IMR-90 (cell line): ENCODE measurements around the gene GIMAP5. TPM values are rescaled to one million over a fixed set of nuclear protein-coding genes. Genes with fewer than 3 reads are reported as not detected.

Experiments used
- ATAC-seq: fragments of 200-7000 bp; cut with Tn5 transposase; 2 replicates; pipeline ENCODE4 v1.9.1; 2020; ENCODE audit warnings: low read depth, mild to moderate bottlenecking, moderate library complexity
- BruUV-seq: library from RNA; stranded (reverse); fragments of 400-500 nt; replicated peaks from 2 replicates; lab custom pipeline; 2021; lab: Mats Ljungman, UMichigan
- CTCF ChIA-PET: fragments of 300-600 bp; formaldehyde crosslinking; extraction: SDS; loops from one replicate; lab custom pipeline; 2021; ENCODE audit warnings: antibody characterized with exemption; lab: Yijun Ruan, JAX
- POLR2A ChIA-PET: fragments of 300-600 bp; sonication (Branson Sonifier 250); formaldehyde crosslinking; loops from one replicate; lab custom pipeline; 2022; ENCODE audit warnings: antibody characterized with exemption; ENCODE audit not compliant: unreplicated experiment; lab: Charles Lee
- DNase-seq: peaks from one replicate; pipeline ENCODE4 v3.0.0; 2013
- H2AFZ ChIP-seq: replicated peaks from 2 replicates; pipeline ENCODE3; 2013; ENCODE audit warnings: low read length, mild to moderate bottlenecking; ENCODE audit not compliant: poor library complexity
- H2AK5ac ChIP-seq: 2 replicates; pipeline ENCODE4 v1.6.1; 2013; ENCODE audit warnings: low read depth, low read length, inconsistent platforms
- H2AK9ac ChIP-seq: replicated peaks from 2 replicates; pipeline ENCODE3; 2013; ENCODE audit warnings: mild to moderate bottlenecking, low read depth, low read length, moderate library complexity; ENCODE audit not compliant: poor library complexity
- H2BK120ac ChIP-seq: 2 replicates; pipeline ENCODE4 v1.6.1; 2013; ENCODE audit warnings: low read depth, low read length, inconsistent platforms
- H2BK15ac ChIP-seq: 3 replicates; pipeline ENCODE4 v1.6.1; 2013; ENCODE audit warnings: low read depth, low read length, inconsistent platforms
- H2BK20ac ChIP-seq: 2 replicates; pipeline ENCODE4 v1.6.1; 2013; ENCODE audit warnings: low read depth, mild to moderate bottlenecking, inconsistent platforms, low read length, moderate library complexity
- H2BK5ac ChIP-seq: 2 replicates; pipeline ENCODE4 v1.6.1; 2013; ENCODE audit warnings: mild to moderate bottlenecking, low read depth, low read length, inconsistent platforms; ENCODE audit not compliant: poor library complexity, severe bottlenecking
- H3K14ac ChIP-seq: replicated peaks from 2 replicates; pipeline ENCODE4 v1.6.1; 2013; ENCODE audit warnings: low read depth, low read length, inconsistent platforms
- H3K18ac ChIP-seq: 2 replicates; pipeline ENCODE4 v1.6.1; 2013; ENCODE audit warnings: low read depth, low read length, control low read depth
- H3K23ac ChIP-seq: 2 replicates; pipeline ENCODE4 v1.6.1; 2013; ENCODE audit warnings: low read depth, low read length, inconsistent platforms
- H3K27ac ChIP-seq: 2 replicates; pipeline ENCODE4 v1.5.1; 2013; ENCODE audit warnings: mild to moderate bottlenecking, control low read depth, low read length; ENCODE audit not compliant: insufficient read depth
- H3K27me3 ChIP-seq: 2 replicates; pipeline ENCODE4 v1.6.1; 2013; ENCODE audit warnings: low read length; ENCODE audit not compliant: control insufficient read depth, insufficient read depth
- H3K36me3 ChIP-seq: 2 replicates; pipeline ENCODE4 v1.6.1; 2013; ENCODE audit warnings: low read length, mixed read lengths; ENCODE audit not compliant: control insufficient read depth, insufficient read depth
- H3K4ac ChIP-seq: 2 replicates; pipeline ENCODE4 v1.6.1; 2013; ENCODE audit warnings: low read depth, low read length, inconsistent platforms
- H3K4me1 ChIP-seq: 2 replicates; pipeline ENCODE4 v1.6.1; 2013; ENCODE audit warnings: low read length, mixed read lengths; ENCODE audit not compliant: control insufficient read depth, insufficient read depth
- H3K4me2 ChIP-seq: 2 replicates; pipeline ENCODE4 v1.6.1; 2013; ENCODE audit warnings: low read depth, mild to moderate bottlenecking, control low read depth, low read length, moderate library complexity
- H3K4me3 ChIP-seq: 2 replicates; pipeline ENCODE4 v1.5.1; 2013; ENCODE audit warnings: low read depth, mild to moderate bottlenecking, control low read depth, low read length, moderate library complexity; ENCODE audit not compliant: insufficient read depth
- H3K56ac ChIP-seq: 2 replicates; pipeline ENCODE4 v1.6.1; 2013; ENCODE audit warnings: low read length, inconsistent platforms; ENCODE audit not compliant: insufficient read depth; ENCODE audit errors: extremely low read depth
- H3K79me1 ChIP-seq, 2 experiments: 2 replicates each; pipeline ENCODE4 v1.6.1; 2013; ENCODE audit warnings: low read length in 2 of 2, inconsistent platforms in 1 of 2, low read depth in 1 of 2
- H3K9ac ChIP-seq: 2 replicates; pipeline ENCODE4 v1.6.1; 2013; ENCODE audit warnings: low read depth, low read length, control low read depth
- H3K9me1 ChIP-seq: 2 replicates; pipeline ENCODE4 v1.6.1; 2013; ENCODE audit warnings: low read length, inconsistent platforms; ENCODE audit not compliant: insufficient read depth
- H3K9me3 ChIP-seq: 2 replicates; pipeline ENCODE4 v1.6.1; 2013; ENCODE audit warnings: low read length; ENCODE audit not compliant: control insufficient read depth, insufficient read depth
- H4K20me1 ChIP-seq: 2 replicates; pipeline ENCODE4 v1.6.1; 2013; ENCODE audit warnings: low read length, inconsistent platforms; ENCODE audit not compliant: insufficient read depth
- H4K5ac ChIP-seq: 2 replicates; pipeline ENCODE4 v1.6.1; 2013; ENCODE audit warnings: mild to moderate bottlenecking, low read depth, low read length, control low read depth
- H4K8ac ChIP-seq, 2 experiments: 2 replicates each; pipeline ENCODE4 v1.6.1; 2013; ENCODE audit warnings: low read depth in 2 of 2, low read length in 2 of 2, control low read depth in 1 of 2, inconsistent platforms in 1 of 2
- H4K91ac ChIP-seq: 2 replicates; pipeline ENCODE4 v1.6.1; 2013; ENCODE audit warnings: low read depth, low read length, inconsistent platforms; ENCODE audit not compliant: insufficient read depth
- BHLHE40 ChIP-seq: fragments of 150-350 bp; IDR thresholded peaks from 2 replicates; pipeline ENCODE4 v1.6.1; 2016; ENCODE audit warnings: mild to moderate bottlenecking, low read depth, low read length
- CEBPB ChIP-seq: IDR thresholded peaks from 2 replicates; pipeline ENCODE4 v1.6.1; 2012; ENCODE audit warnings: low read depth, low read length, improper control_type of control experiment
- CTCF ChIP-seq: conservative IDR thresholded peaks from 2 replicates; pipeline ENCODE4 v1.5.1; 2012; ENCODE audit warnings: mild to moderate bottlenecking, low read depth, low read length, improper control_type of control experiment
- ELK1 ChIP-seq: fragments of 150-350 bp; IDR thresholded peaks from 2 replicates; pipeline ENCODE4 v1.6.1; 2016; ENCODE audit warnings: low read depth, mild to moderate bottlenecking, low read length, moderate library complexity, borderline replicate concordance
- FOS ChIP-seq: fragments of 150-350 bp; IDR thresholded peaks from 2 replicates; pipeline ENCODE4 v1.6.1; 2016; ENCODE audit warnings: low read depth, low read length
- MAFK ChIP-seq: IDR thresholded peaks from 2 replicates; pipeline ENCODE4 v1.6.1; 2012; ENCODE audit warnings: low read depth, low read length, improper control_type of control experiment
- MAZ ChIP-seq: IDR thresholded peaks from 2 replicates; pipeline ENCODE4 v1.6.1; 2012; ENCODE audit warnings: low read depth, mild to moderate bottlenecking, low read length, improper control_type of control experiment, moderate library complexity, borderline replicate concordance
- MXI1 ChIP-seq: IDR thresholded peaks from 2 replicates; pipeline ENCODE4 v1.6.1; 2012; ENCODE audit warnings: low read depth, mild to moderate bottlenecking, low read length, moderate library complexity, borderline replicate concordance
- NFE2L2 ChIP-seq: fragments of 150-350 bp; IDR thresholded peaks from 2 replicates; pipeline ENCODE4 v1.6.1; 2016; ENCODE audit warnings: low read depth, mild to moderate bottlenecking, low read length
- POLR2A ChIP-seq: IDR thresholded peaks from 2 replicates; pipeline ENCODE4 v1.6.1; 2012; ENCODE audit warnings: mild to moderate bottlenecking, low read depth, low read length
- RAD21 ChIP-seq: IDR thresholded peaks from 2 replicates; pipeline ENCODE4 v1.6.1; 2012; ENCODE audit warnings: low read length, improper control_type of control experiment
- RCOR1 ChIP-seq: IDR thresholded peaks from 2 replicates; pipeline ENCODE4 v1.6.1; 2012; ENCODE audit warnings: mild to moderate bottlenecking, low read length, improper control_type of control experiment; ENCODE audit not compliant: insufficient replicate concordance
- RFX5 ChIP-seq: IDR thresholded peaks from 2 replicates; pipeline ENCODE4 v1.8.0; 2012; ENCODE audit warnings: low read depth, mild to moderate bottlenecking, low read length, moderate library complexity
- SMC3 ChIP-seq: fragments of 150-350 bp; IDR thresholded peaks from 2 replicates; pipeline ENCODE4 v1.6.1; 2016; ENCODE audit warnings: low read depth, mild to moderate bottlenecking, antibody characterized with exemption, low read length, moderate library complexity
- USF2 ChIP-seq: fragments of 150-350 bp; IDR thresholded peaks from 2 replicates; pipeline ENCODE4 v1.6.1; 2017; ENCODE audit warnings: mild to moderate bottlenecking, antibody characterized with exemption, low read length, low read depth
- WGBS, 2 experiments: methylation state at CpG; one replicate each; pipeline versions ENCODE4 v1.1.5 to v1.1.7; 2013; ENCODE audit warnings: missing lambda C conversion rate in 2 of 2; ENCODE audit not compliant: insufficient read length in 1 of 2; ENCODE audit errors: extremely low coverage in 2 of 2; 5-methylcytosine and 5-hydroxymethylcytosine counted together
- dilution Hi-C: fragments of 300-500 bp; cut with HindIII; formaldehyde crosslinking; loops from one replicate; pipeline ENCODE4 v1.14.3; 2018; ENCODE audit warnings: low sequenced_read_pairs; ENCODE audit not compliant: unreplicated experiment
- in situ Hi-C: fragments of 300-500 bp; cut with MboI; formaldehyde crosslinking; loops from 3 replicates; pipeline ENCODE4 v1.14.3; 2019; ENCODE audit warnings: low sequenced_read_pairs, inconsistent platforms, mixed read lengths
- intact Hi-C: fragments of 100-400 bp; cut with micrococcal nuclease; formaldehyde crosslinking; loops from 2 replicates; pipeline ENCODE4 v1.10.0; 2022
- polyA plus RNA-seq, 3 experiments: library from polyadenylated mRNA; depleted of rRNA; stranded (reverse); fragments of >200 nt; gene quantifications; 2 replicates each; pipeline ENCODE4 v1.2.3, GENCODE V29; 2012; ENCODE audit warnings: low replicate concordance in 1 of 3
- total RNA-seq: library from RNA; depleted of rRNA; stranded (reverse); fragments of >200 nt; gene quantifications from 2 replicates; pipeline ENCODE4 v1.2.3, GENCODE V29; 2012

Gene GIMAP5
- total and polyA plus RNA-seq, 2 of the 4 experiments (the other 2 are of a cell fraction): not detected

- ChIA-PET CTCF (interaction anchor here (0.6 to 0.7 kb wide), 2 partner anchors 194 to 242 kb away, joined by 3 read pairs; no protein-coding TSS in a partner anchor), POLR2A (no interaction called here)
- Histone ChIP-seq H2AK5ac (no peak overlapping the region), H2BK120ac (no peak overlapping the region), H4K91ac (no peak overlapping the region), H2BK20ac (no peak overlapping the region), H3K9ac (no peak overlapping the region), H3K79me1 (no peaks in the 10 kb centered on the region), H2AFZ (no peak overlapping the region), H3K27me3 (no peaks in the 10 kb centered on the region), H4K5ac (no peak overlapping the region), H3K4me3 (no peak overlapping the region), H2BK5ac (no peak overlapping the region), H3K14ac (no peak overlapping the region), H3K18ac (no peak overlapping the region), H2BK15ac (no peak overlapping the region), H3K56ac (no peak overlapping the region), H4K8ac (no peak overlapping the region), H3K23ac (no peak overlapping the region), H3K36me3 (peaks cover 5% of the 10 kb centered on the region; the same call in 1 of the 2 replicates), H3K9me1 (no peaks in the 10 kb centered on the region), H2AK9ac (no peak overlapping the region), H3K9me3 (no peaks in the 10 kb centered on the region), H3K4me2 (no peak overlapping the region), H3K27ac (no peak overlapping the region), H3K4ac (no peak overlapping the region), H3K4me1 (no peaks in the 10 kb centered on the region), H4K20me1 (no peaks in the 10 kb centered on the region)
- ATAC-seq: no peak
- dilution Hi-C loops: no loop called here
- in situ Hi-C loops: no loop called here
- DNase-seq: no peak
- TF ChIP-seq MAZ: no peak
- TF ChIP-seq NFE2L2: no peak
- TF ChIP-seq POLR2A: no peak
- no peak for TF ChIP-seq SMC3
- TF ChIP-seq CTCF: no peak
- no peak for TF ChIP-seq CEBPB
- TF ChIP-seq MXI1: no peak
- TF ChIP-seq FOS: no peak
- TF ChIP-seq RFX5: no peak
- TF ChIP-seq ELK1: no peak
- no peak for TF ChIP-seq MAFK
- no peak for TF ChIP-seq RAD21
- TF ChIP-seq BHLHE40: no peak
- no peak for TF ChIP-seq USF2
- no peak for TF ChIP-seq RCOR1
- no TSS peak for BruUV-seq
- WGBS, 2 experiments: no CpG with 5 or more reads among the region's 4 CpGs
- intact Hi-C loops: no loop called here
Measured at GRCh38 chr7:150769768-150770167, 32.5 kb downstream of the GIMAP5 start.
